Body of pancreas (tissue), 4 donors: ENCODE measurements around the gene ZKSCAN5. TPM values are rescaled to one million over a fixed set of nuclear protein-coding genes. Genes with fewer than 3 reads are reported as not detected.

ENCODE experiments used
- ATAC-seq: fragments of 150-250 bp; one replicate; pipeline ENCODE4 v1.9.1; 2016
- DNase-seq, 4 donors: peaks; one replicate each; pipeline ENCODE4 v3.0.0-alpha.2; 2019
- H3K27ac ChIP-seq, 4 donors: fragments of 200-600 bp; sonication (generic); 1 replicate in 3 of 4; 2 replicates in 1 of 4; pipeline versions ENCODE4 v1.5.1 to v1.6.1; 2016 to 2019; ENCODE audit warnings: mild to moderate bottlenecking in 1 of 4, mixed read lengths in 1 of 4, moderate library complexity in 1 of 4
- H3K27me3 ChIP-seq, 2 donors: fragments of 200-600 bp; sonication (generic); one replicate each; pipeline ENCODE4 v1.6.0; 2016; ENCODE audit warnings: mild to moderate bottlenecking in 1 of 2
- H3K36me3 ChIP-seq, 2 donors: fragments of 200-600 bp; sonication (generic); replicated peaks in 1 of 2; 2 replicates each; pipeline ENCODE4 v1.5.1; 2016; ENCODE audit warnings: low read depth in 2 of 2; ENCODE audit not compliant: insufficient read depth in 1 of 2
- H3K4me1 ChIP-seq: fragments of 200-600 bp; sonication (generic); one replicate; pipeline ENCODE4 v1.6.0; 2016
- H3K4me3 ChIP-seq, 2 donors: fragments of 200-600 bp; sonication (generic); 1 replicate in 1 of 2; 2 replicates in 1 of 2; pipeline ENCODE4 v1.5.1; 2016 to 2019
- H3K9me3 ChIP-seq, 3 donors: fragments of 200-600 bp; sonication (generic); 1 replicate in 2 of 3; 2 replicates in 1 of 3; pipeline ENCODE4 v1.5.1; 2016
- CTCF ChIP-seq, 7 experiments: fragments of 450-650 bp in 4 of 7; fragments of 200-600 bp in 3 of 7; sonication (generic) in 3 of 7; IDR thresholded peaks; one replicate each; pipeline ENCODE4 v1.5.1; 2016 to 2019; ENCODE audit warnings: antibody characterized with exemption in 7 of 7
- POLR2A ChIP-seq, 3 donors: fragments of 450-650 bp; IDR thresholded peaks; one replicate each; pipeline ENCODE4 v1.6.1; 2016; ENCODE audit warnings: antibody characterized with exemption in 3 of 3, mild to moderate bottlenecking in 2 of 3
- WGBS, 2 donors: methylation state at CpG; one replicate each; pipeline ENCODE4 v1.1.5; 2017; 5-methylcytosine and 5-hydroxymethylcytosine counted together
- intact Hi-C: fragments of 100-400 bp; cut with DNase I; formaldehyde crosslinking; loops from one replicate; pipeline ENCODE4 v1.15.1; 2023
- total RNA-seq, 2 donors: library from RNA; depleted of rRNA; stranded (reverse); fragments of >200 nt; gene quantifications; one replicate each; pipeline ENCODE4 v1.1.0, GENCODE V29; 2016

ZKSCAN5 gene
- total RNA-seq, 2 donors from 2014 or later: 3.3 to 4.7 TPM

- intact Hi-C loops: no loop called here
- H3K9me3 ChIP-seq: no peaks in the 10 kb centered on the region
- 74 to 83% methylated on average over 5 of the region's 5 CpGs for WGBS, 2 donors
Observed at GRCh38 chr7:99476107-99476506, 28.4 kb upstream of the ZKSCAN5 start.

GRCh38 chr7:99478464-99479440, 25.7 kb upstream of the ZKSCAN5 start:
- WGBS, 2 donors: 82 to 84% methylated on average over 15 of the region's 15 CpGs
- Histone ChIP-seq H3K27ac (no peak overlapping the region), H3K9me3 (no peaks in the 10 kb centered on the region)

More at GRCh38 chr7:99476107-99476506, 28.4 kb upstream of the ZKSCAN5 start:
- ATAC-seq (no peak), DNase-seq (no peak)
- Histone ChIP-seq H3K27ac (no peak overlapping the region), H3K36me3 (no peaks in the 10 kb centered on the region), H3K27me3 (no peaks in the 10 kb centered on the region), H3K4me1 (peaks cover 12% of the 10 kb centered on the region), H3K4me3 (no peak overlapping the region)
- TF ChIP-seq CTCF (IDR thresholded peaks at IDR 0.05): no peak
- TF ChIP-seq POLR2A (IDR thresholded peaks at IDR 0.05): no peak

GRCh38 chr7:99485094-99485493, 19.4 kb upstream of the ZKSCAN5 start:
- TF ChIP-seq CTCF (IDR thresholded peaks at IDR 0.05): no peak
- no peak for TF ChIP-seq POLR2A (IDR thresholded peaks at IDR 0.05)
- ATAC-seq (no peak), DNase-seq (no peak)
- Histone ChIP-seq H3K4me1 (no peaks in the 10 kb centered on the region), H3K27me3 (no peaks in the 10 kb centered on the region), H3K27ac (no peak overlapping the region), H3K36me3 (peaks cover 0 to 3% of the 10 kb centered on the region in 2 donors), H3K4me3 (no peak overlapping the region), H3K9me3 (no peaks in the 10 kb centered on the region)
- WGBS, 2 donors: 82 to 83% methylated on average over 5 of the region's 5 CpGs
- intact Hi-C loops: no loop called here

More at GRCh38 chr7:99478464-99479440, 25.7 kb upstream of the ZKSCAN5 start:
- no peaks in the 10 kb centered on the region for H3K27me3 ChIP-seq
- no peak for TF ChIP-seq CTCF (IDR thresholded peaks at IDR 0.05)
- TF ChIP-seq POLR2A (IDR thresholded peaks at IDR 0.05): no peak
- no peak for ATAC-seq
- H3K36me3 ChIP-seq: peaks cover 0 to 2% of the 10 kb centered on the region in 2 donors
- H3K4me3 ChIP-seq: no peak overlapping the region
- DNase-seq: no peak
- peaks cover 3% of the 10 kb centered on the region for H3K4me1 ChIP-seq
- intact Hi-C loops: no loop called here

- Histone ChIP-seq H3K36me3 (peaks cover 10 to 15% of the 10 kb centered on the region in 2 donors), H3K9me3 (peaks cover 0 to 15% (median 5%) of the 10 kb centered on the region in 3 donors), H3K4me1 (no peaks in the 10 kb centered on the region), H3K27me3 (no peaks in the 10 kb centered on the region), H3K27ac (no peak overlapping the region), H3K4me3 (no peak overlapping the region)
- no peak for TF ChIP-seq CTCF (IDR thresholded peaks at IDR 0.05)
- TF ChIP-seq POLR2A (IDR thresholded peaks at IDR 0.05): no peak
- intact Hi-C loops: no loop called here
- WGBS, 2 donors: 70 to 81% methylated on average over 4 of the region's 4 CpGs
- DNase-seq: no peak
- ATAC-seq: no peak
Observed at GRCh38 chr7:99489235-99489634, 15.2 kb upstream of the ZKSCAN5 start.
